Stromal cell of bone marrow (primary cell): ENCODE results near the gene ZCCHC14.
"Not testable (repeated sequence)": the region's sequence is repeated elsewhere in the genome, so short reads cannot be mapped to it uniquely, and the experiment has no call there.

Source experiments
- DNase-seq: peaks from one replicate; pipeline ENCODE4 v3.0.0-alpha.2; 2012; ENCODE audit warnings: low read depth

The ZCCHC14 gene

DNA sequence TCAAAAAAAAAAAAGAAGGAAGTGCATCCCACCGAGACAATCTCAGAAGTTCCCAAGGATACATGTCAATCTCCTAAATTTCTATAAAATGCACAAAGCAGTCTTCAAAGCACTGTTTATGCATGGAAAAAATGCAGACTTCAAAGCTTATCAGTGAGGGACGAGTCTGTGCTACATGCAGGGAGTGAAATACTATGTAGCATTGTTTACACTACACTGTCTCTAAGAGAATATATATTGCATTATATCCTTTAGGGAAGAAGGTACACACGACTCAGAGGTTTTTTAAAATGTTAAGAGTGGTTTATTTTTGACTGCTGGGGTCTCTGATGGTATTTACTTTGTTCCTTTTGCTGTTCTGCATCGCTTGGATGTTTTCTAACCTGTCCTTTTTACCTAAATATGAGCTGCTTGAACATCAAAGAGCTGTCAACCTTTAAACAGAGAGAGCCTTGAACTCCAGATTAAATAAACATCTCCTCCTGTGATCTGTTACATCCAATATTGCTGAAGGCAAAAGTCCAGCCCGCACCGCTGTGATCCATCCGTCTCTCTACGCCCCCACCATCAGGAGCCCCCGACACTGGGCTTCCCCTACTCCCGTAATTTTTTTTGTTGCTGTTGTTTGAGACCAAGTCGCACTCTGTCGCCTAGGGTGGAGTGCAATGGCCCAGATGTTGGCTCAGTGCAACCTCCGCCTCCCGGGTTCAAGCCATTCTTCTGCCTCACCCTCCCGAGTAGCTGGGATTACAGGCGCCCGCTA, 110.6 kb downstream of the ZCCHC14 start:
- no peak for DNase-seq

DNA sequence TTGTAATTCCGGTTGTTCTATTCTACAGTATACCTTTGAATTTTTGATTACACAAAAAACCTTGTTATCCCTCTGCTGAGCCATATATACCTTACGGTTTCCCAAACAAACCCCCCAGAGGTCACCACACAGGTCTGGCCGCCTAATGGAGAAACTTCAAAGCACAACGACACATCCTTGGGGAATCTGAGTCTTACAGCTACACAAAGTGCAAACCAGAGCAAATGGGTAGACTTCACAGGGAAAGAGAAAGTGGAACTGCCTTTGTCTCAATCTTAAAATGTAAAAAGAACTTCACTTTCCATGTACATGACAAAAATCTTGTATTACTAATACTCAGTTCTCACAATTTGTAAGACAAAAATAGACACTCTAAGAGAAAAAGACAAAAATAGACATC, 111.9 kb downstream of the ZCCHC14 start:
- DNase-seq: no peak

- no peak for DNase-seq
Measured at GRCh38 chr16:87380403-87380802, 112.4 kb downstream of the ZCCHC14 start.

- not testable (repeated sequence) for DNase-seq
Measured at GRCh38 chr16:87379312-87379752, 113.5 kb downstream of the ZCCHC14 start.

DNA sequence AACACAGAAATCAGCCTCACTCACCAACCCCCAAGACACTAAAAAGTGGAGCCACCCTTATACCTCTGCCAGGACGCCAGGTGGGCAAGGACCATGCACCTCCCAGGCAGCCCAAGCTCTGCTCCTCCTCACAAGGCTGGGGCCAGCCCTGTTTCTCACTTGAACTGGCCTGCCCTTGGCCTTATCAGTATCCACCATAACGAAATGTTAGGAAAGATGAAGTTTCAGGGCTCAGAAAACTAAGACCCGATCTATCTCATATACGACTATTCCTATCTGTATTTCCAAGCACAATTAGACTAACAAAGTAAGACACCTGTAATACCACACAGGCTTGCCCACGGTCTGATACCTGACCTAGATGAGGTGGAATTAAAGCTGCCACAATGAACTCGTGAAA, 116.2 kb downstream of the ZCCHC14 start:
- DNase-seq: no peak

GRCh38 chr16:87375426-87376135, 117.2 kb downstream of the ZCCHC14 start:
- DNase-seq: no peak

DNA sequence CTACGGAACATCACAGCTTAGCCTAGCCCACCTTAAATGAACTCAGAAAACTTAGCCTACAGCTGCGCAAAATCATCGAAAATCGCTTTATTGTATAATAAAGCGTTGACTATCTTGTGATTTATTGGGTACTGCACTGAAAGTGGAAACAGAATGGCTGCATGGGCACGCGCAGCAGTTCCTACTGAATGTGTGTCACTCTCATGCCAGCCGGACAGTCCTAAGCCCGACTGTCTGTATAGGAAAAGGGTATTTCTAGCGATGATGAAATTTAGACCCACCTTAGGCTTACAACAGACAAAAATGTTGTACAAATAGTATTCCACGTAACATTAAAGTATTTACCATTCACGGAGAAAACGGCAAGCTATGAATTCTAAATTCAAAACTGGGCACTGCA, 118.5 kb downstream of the ZCCHC14 start:
- no peak for DNase-seq

DNA sequence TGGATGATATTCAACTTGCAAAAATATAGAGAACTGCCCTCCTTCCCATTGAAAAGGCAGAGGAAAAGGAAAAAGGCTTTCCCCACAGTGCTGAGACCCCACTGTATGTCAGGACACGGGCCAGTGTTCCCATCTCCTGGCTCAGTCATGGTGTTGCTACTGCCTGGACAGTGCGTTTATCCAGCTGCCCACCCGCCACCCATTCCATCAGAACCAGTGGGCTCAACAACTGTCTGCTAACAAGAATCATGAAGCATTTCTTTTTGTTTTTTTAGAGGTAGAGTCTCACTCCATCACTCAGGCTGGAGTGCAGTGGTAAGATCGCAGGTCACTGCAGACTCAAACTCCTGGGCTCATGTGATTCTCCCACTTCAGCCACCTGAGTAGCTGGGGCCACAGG, 120.5 kb downstream of the ZCCHC14 start:
- DNase-seq: no peak

- DNase-seq: no peak
Measured at GRCh38 chr16:87371261-87371866, 121.5 kb downstream of the ZCCHC14 start.

- no peak for DNase-seq
Measured at GRCh38 chr16:87369796-87370719, 122.8 kb downstream of the ZCCHC14 start.

GRCh38 chr16:87369117-87369765, 123.6 kb downstream of the ZCCHC14 start:
- DNase-seq: no peak

DNA sequence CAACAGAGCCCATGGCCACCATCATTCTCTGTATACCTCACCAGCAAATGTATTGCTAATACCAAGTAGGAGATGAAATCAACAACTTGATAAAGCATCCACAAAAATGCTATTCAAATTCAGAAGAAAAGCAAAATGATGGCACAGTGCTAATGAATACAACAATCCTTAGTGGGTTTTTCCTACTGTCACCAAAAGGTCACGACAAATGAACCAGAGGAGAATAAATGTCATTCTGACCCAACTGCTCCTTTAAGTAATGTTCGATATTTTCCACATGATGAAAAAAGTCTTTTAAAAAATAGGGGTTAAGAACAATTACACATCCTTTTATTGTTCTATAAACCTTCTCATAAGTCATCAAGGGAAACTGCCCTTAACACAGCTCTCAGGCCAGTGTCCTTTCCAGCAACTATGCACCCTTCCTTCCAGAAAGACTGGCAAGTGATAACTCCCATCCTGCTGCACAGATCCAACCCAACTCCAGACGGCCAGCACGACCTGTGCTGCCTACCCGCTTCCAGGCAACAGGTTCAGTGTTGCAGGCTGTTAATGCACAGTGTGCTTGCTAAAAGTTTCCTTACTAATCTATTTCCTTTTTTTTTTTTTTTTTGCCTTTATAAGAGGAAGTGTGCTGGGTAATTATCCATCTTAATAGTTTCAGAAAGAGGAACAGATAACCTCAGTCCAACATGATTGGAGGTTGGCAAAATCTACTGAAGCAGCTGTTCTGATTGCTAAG, 124.6 kb downstream of the ZCCHC14 start:
- DNase-seq: no peak

- no peak for DNase-seq
Measured at GRCh38 chr16:87367529-87367928, 125.3 kb downstream of the ZCCHC14 start.

DNA sequence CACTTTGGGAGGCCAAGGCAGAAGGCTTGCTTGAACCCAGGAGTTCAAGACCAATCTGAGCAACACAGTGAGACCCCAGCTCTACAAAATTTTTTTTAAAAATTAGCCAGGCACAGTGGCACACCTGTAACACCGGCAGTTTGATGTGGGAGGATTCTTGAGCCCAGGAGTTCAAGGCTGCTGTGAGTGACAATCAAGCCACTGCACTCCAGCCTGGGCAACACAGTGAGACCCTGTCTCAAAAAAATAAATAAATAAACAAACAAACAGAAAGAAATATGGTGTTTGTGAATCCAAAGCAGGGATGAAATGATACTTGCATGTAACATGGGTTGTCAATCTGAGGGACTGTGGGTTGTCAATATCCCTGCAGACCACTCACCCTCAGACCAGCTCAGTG, 125.9 kb downstream of the ZCCHC14 start:
- DNase-seq: no peak

DNA sequence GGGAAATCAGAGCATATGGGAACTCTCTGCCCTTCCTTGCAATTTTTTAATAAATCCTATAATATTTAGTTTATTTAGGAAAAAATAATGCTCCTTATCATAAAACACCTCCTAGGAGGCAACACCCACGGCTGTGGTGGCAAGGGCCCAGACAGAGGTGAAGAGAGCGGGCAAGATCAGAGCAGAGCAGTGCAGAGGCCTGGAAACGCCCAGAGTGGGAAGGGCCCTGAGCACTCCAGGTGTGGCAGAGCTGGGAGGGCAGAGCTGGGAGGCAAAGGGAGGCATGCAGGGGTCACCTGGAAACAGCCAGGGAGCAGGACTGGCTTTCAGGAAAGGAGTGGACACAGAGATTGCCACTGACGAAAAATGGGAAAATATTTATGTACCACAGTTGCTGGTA, 126.5 kb downstream of the ZCCHC14 start:
- no peak for DNase-seq

GRCh38 chr16:87365021-87365713, 127.7 kb downstream of the ZCCHC14 start:
- DNase-seq: no peak

GRCh38 chr16:87363771-87364455, 128.9 kb downstream of the ZCCHC14 start:
- no peak for DNase-seq

DNA sequence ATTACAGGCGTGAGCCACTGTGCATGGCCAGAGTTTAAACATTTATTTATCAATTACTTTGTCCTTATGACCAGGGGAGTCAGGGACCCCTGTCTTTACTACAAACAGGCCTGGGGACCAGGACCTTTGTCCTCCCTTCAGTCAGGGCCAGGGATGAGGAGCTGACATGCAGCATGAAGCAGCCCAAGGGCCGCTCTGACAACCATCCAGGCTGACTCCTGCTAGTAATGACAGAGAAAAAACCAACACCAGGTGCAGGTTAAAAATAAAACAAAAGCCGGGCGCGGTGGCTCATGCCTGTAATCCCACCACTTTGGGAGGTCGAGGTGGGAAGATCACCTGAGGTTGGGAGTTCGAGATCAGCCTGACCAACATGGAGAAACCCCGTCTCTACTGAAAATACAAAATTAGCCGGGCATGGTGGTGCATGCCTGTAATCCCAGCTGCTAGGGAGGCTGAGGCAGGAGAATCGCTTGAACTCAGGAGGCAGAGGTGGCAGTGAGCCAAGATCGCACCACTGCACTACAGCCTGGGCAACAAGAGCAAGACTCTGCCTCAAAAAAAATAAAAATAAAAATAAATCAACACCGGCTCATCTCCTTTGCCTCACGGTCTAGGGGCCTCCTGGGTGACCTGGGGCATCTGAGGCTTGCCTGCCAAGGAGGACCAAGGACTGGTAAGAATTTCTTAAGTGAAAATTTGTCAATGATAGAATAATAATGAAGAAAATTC, 129.8 kb downstream of the ZCCHC14 start:
- not testable (repeated sequence) for DNase-seq
